OCI-LY1 (cell line): ENCODE data around the gene RBM10.

Experiments
- H2AFZ ChIP-seq: fragments of 200-600 bp; sonication (generic), shearing (Covaris generic); 2 replicates; pipeline ENCODE4 v1.6.0; 2014; ENCODE audit warnings: antibody characterized with exemption, mild to moderate bottlenecking, low read length
- H3F3A ChIP-seq: fragments of 200-600 bp; sonication (generic), shearing (Covaris generic); 2 replicates; pipeline ENCODE4 v1.6.0; 2014; ENCODE audit warnings: mild to moderate bottlenecking, antibody characterized with exemption, low read length, moderate library complexity; ENCODE audit not compliant: insufficient read depth
- H3K27ac ChIP-seq: fragments of 200-600 bp; sonication (generic); 2 replicates; pipeline ENCODE4 v1.5.1; 2014; ENCODE audit warnings: low read length, mixed run types, mild to moderate bottlenecking, low read depth; ENCODE audit not compliant: poor library complexity, severe bottlenecking
- H3K27me3 ChIP-seq: fragments of 200-600 bp; sonication (generic); 2 replicates; pipeline ENCODE4 v1.6.0; 2014; ENCODE audit warnings: antibody characterized with exemption, mild to moderate bottlenecking, low read length, moderate library complexity; ENCODE audit not compliant: insufficient read depth
- H3K36me3 ChIP-seq: fragments of 200-600 bp; sonication (generic); 2 replicates; pipeline ENCODE4 v1.6.1; 2014; ENCODE audit warnings: mild to moderate bottlenecking, antibody characterized with exemption, low read length, moderate library complexity, mixed read lengths; ENCODE audit not compliant: insufficient read depth
- H3K4me1 ChIP-seq: fragments of 200-600 bp; sonication (generic); 2 replicates; pipeline ENCODE4 v1.5.1; 2014; ENCODE audit warnings: mild to moderate bottlenecking, low read length, moderate library complexity; ENCODE audit not compliant: insufficient read depth, severe bottlenecking
- H3K4me2 ChIP-seq: fragments of 200-600 bp; sonication (generic), shearing (Covaris generic); 2 replicates; pipeline ENCODE4 v1.6.1; 2014; ENCODE audit warnings: low read length
- H3K4me3 ChIP-seq: fragments of 200-600 bp; sonication (generic); 2 replicates; pipeline ENCODE4 v1.5.1; 2014; ENCODE audit warnings: low read length, low read depth, mild to moderate bottlenecking, mixed read lengths; ENCODE audit not compliant: poor library complexity, severe bottlenecking
- H3K79me2 ChIP-seq: fragments of 200-600 bp; shearing (Covaris generic); 2 replicates; pipeline ENCODE4 v1.6.1; 2016; ENCODE audit warnings: mixed run types, low read length, mixed read lengths; ENCODE audit not compliant: insufficient read depth
- H3K9ac ChIP-seq: fragments of 200-600 bp; sonication (generic), shearing (Covaris generic); 2 replicates; pipeline ENCODE4 v1.6.1; 2014; ENCODE audit warnings: mild to moderate bottlenecking, low read length, mixed read lengths
- H3K9me2 ChIP-seq: fragments of 200-600 bp; sonication (generic), shearing (Covaris generic); 2 replicates; pipeline ENCODE4 v1.6.1; 2014; ENCODE audit warnings: low read depth, mild to moderate bottlenecking, low read length, mixed read lengths
- H3K9me3 ChIP-seq: fragments of 200-600 bp; shearing (Covaris generic); 2 replicates; pipeline ENCODE4 v1.6.1; 2014; ENCODE audit warnings: low read length, mixed read lengths
- H4K20me1 ChIP-seq: fragments of 200-600 bp; sonication (generic), shearing (Covaris generic); 2 replicates; pipeline ENCODE4 v1.6.0; 2016; ENCODE audit warnings: mild to moderate bottlenecking, low read length; ENCODE audit not compliant: insufficient read depth
- EZH2 ChIP-seq: fragments of 200-600 bp; sonication (generic), shearing (Covaris generic); IDR thresholded peaks from 2 replicates; pipeline ENCODE4 v1.8.0; 2017; ENCODE audit warnings: borderline replicate concordance, mixed run types, mild to moderate bottlenecking, antibody characterized with exemption, low read length, moderate library complexity, mixed read lengths
- TF ChIP-seq, protein P1 (sequence below): fragments of 200-600 bp; sonication (generic), shearing (Covaris generic); IDR thresholded peaks from 2 replicates; pipeline ENCODE4 v1.5.1; 2017; ENCODE audit warnings: mild to moderate bottlenecking, antibody characterized with exemption, low read length, moderate library complexity, mixed read lengths

RBM10 gene

GRCh38 chrX:47166126-47166525 is 21.1 kb downstream of the RBM10 start:
- Histone ChIP-seq H3K9me3 (no peaks in the 10 kb centered on the region), H3K4me3 (no peak overlapping the region), H3F3A (no peaks in the 10 kb centered on the region), H3K27ac (no peak overlapping the region), H3K27me3 (no peaks in the 10 kb centered on the region), H2AFZ (no peak overlapping the region), H3K36me3 (peaks cover 41% of the 10 kb centered on the region), H3K4me2 (no peak overlapping the region), H3K9ac (no peak overlapping the region), H3K9me2 (no peaks in the 10 kb centered on the region), H4K20me1 (no peaks in the 10 kb centered on the region), H3K79me2 (0 out of 2 replicates have a peak, but pooled peaks cover 5% of the 10 kb centered on the region), H3K4me1 (no peaks in the 10 kb centered on the region)
- no peak for TF ChIP-seq EZH2
- TF ChIP-seq, protein P1, sequence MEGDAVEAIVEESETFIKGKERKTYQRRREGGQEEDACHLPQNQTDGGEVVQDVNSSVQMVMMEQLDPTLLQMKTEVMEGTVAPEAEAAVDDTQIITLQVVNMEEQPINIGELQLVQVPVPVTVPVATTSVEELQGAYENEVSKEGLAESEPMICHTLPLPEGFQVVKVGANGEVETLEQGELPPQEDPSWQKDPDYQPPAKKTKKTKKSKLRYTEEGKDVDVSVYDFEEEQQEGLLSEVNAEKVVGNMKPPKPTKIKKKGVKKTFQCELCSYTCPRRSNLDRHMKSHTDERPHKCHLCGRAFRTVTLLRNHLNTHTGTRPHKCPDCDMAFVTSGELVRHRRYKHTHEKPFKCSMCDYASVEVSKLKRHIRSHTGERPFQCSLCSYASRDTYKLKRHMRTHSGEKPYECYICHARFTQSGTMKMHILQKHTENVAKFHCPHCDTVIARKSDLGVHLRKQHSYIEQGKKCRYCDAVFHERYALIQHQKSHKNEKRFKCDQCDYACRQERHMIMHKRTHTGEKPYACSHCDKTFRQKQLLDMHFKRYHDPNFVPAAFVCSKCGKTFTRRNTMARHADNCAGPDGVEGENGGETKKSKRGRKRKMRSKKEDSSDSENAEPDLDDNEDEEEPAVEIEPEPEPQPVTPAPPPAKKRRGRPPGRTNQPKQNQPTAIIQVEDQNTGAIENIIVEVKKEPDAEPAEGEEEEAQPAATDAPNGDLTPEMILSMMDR = no peak

- no peak overlapping the region for H3K27ac ChIP-seq
- TF ChIP-seq EZH2 = no peak
- TF ChIP-seq, protein P1 = no peak
- no peaks in the 10 kb centered on the region for H4K20me1 ChIP-seq
- no peak overlapping the region for H3K4me2 ChIP-seq
- H3K36me3 ChIP-seq = peaks cover 44% of the 10 kb centered on the region
- H3K9ac ChIP-seq = no peak overlapping the region
- H3K79me2 ChIP-seq = no peaks in the 10 kb centered on the region
- H3K4me1 ChIP-seq = no peaks in the 10 kb centered on the region
- no peaks in the 10 kb centered on the region for H3K9me3 ChIP-seq
- no peak overlapping the region for H2AFZ ChIP-seq
- H3K9me2 ChIP-seq = no peaks in the 10 kb centered on the region
- H3K4me3 ChIP-seq = no peak overlapping the region
- H3K27me3 ChIP-seq = no peaks in the 10 kb centered on the region
- no peaks in the 10 kb centered on the region for H3F3A ChIP-seq
Measured at GRCh38 chrX:47168495-47169073, 23.6 kb downstream of the RBM10 start.

DNA sequence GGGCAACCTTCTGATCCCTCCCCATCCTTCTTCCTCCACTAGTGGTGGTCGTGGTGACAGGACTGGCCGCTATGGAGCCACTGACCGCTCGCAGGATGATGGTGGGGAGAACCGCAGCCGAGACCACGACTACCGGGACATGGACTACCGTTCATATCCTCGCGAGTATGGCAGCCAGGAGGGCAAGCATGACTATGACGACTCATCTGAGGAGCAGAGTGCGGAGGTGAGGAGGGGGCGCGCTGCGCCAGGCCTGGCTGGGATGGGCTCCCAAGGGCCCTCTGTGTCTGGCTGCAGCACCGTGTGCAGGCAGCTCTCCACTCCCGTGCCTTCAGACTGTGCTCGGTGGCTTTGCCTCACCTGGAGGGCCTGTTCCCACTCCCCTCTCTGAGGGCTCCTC is 24.3 kb downstream of the RBM10 start:
- Histone ChIP-seq H3K27ac (no peak overlapping the region), H3K4me2 (no peak overlapping the region), H3F3A (no peaks in the 10 kb centered on the region), H3K9me2 (no peaks in the 10 kb centered on the region), H4K20me1 (no peaks in the 10 kb centered on the region), H3K27me3 (no peaks in the 10 kb centered on the region), H3K9ac (no peak overlapping the region), H3K36me3 (peaks cover 46% of the 10 kb centered on the region), H3K79me2 (no peaks in the 10 kb centered on the region), H3K4me3 (no peak overlapping the region), H3K9me3 (no peaks in the 10 kb centered on the region), H2AFZ (no peak overlapping the region), H3K4me1 (no peaks in the 10 kb centered on the region)
- TF ChIP-seq, protein P1 = no peak
- no peak for TF ChIP-seq EZH2
